Astrocyte of the spinal cord (primary cell): ENCODE results near the gene CCM2L.

Experiments used
- DNase-seq: peaks from one replicate; pipeline ENCODE4 v3.0.0; 2011; ENCODE audit warnings: low read depth, low spot score
- H3K4me3 ChIP-seq: 2 replicates; pipeline ENCODE4 v1.5.1; 2011; ENCODE audit warnings: low read depth, mild to moderate bottlenecking, low read length, moderate library complexity
- CTCF ChIP-seq: IDR thresholded peaks from 2 replicates; pipeline ENCODE4 v1.5.1; 2012; ENCODE audit warnings: low read depth, mild to moderate bottlenecking, low read length, inconsistent platforms
- in situ Hi-C: cut with HindIII; loops from 2 replicates; pipeline ENCODE4 v1.10.0; 2017; ENCODE audit warnings: low sequenced_read_pairs

Gene CCM2L

GRCh38 chr20:32052778-32053362 is 42.6 kb downstream of the CCM2L start:
- DNase-seq = no peak
- no peak for TF ChIP-seq CTCF
- no peak overlapping the region for H3K4me3 ChIP-seq
- in situ Hi-C loops = no loop called here

GRCh38 chr20:32053648-32054047 is 43.4 kb downstream of the CCM2L start:
- H3K4me3 ChIP-seq = no peak overlapping the region
- in situ Hi-C loops = no loop called here
- DNase-seq = no peak
- no peak for TF ChIP-seq CTCF

GRCh38 chr20:32056708-32057483 is 46.7 kb downstream of the CCM2L start:
- TF ChIP-seq CTCF = no peak
- no peak for DNase-seq
- in situ Hi-C loops = no loop called here
- H3K4me3 ChIP-seq = no peak overlapping the region

GRCh38 chr20:32057656-32058184 is 47.5 kb downstream of the CCM2L start:
- DNase-seq = no peak
- no peak overlapping the region for H3K4me3 ChIP-seq
- TF ChIP-seq CTCF = no peak
- in situ Hi-C loops = no loop called here

GRCh38 chr20:32059189-32059588 is 49.0 kb downstream of the CCM2L start:
- in situ Hi-C loops = no loop called here
- DNase-seq = no peak
- no peak overlapping the region for H3K4me3 ChIP-seq
- no peak for TF ChIP-seq CTCF

- H3K4me3 ChIP-seq = no peak overlapping the region
- in situ Hi-C loops = no loop called here
- no peak for DNase-seq
- TF ChIP-seq CTCF = no peak
Measured at GRCh38 chr20:32062776-32063170, 52.5 kb downstream of the CCM2L start.
